Measurements from ENCODE around the gene CIDEC. TPM values are rescaled to one million over a fixed set of nuclear protein-coding genes. Genes with fewer than 3 reads are reported as not detected.

Gene CIDEC
- total RNA-seq, 4 donors from 2014 or later: 1.00 to 50.5 (median 48.0) TPM

GRCh38 chr3:9846931-9847488 is 33.0 kb downstream of the CIDEC start:
- H3K4me3 ChIP-seq: no peak overlapping the region
- TF ChIP-seq EP300 (IDR thresholded peaks at IDR 0.05; ENCODE audit: low read depth) (no peak), CTCF (IDR thresholded peaks at IDR 0.05) (no peak), POLR2A (IDR thresholded peaks at IDR 0.05) (no peak), POLR2AphosphoS5 (IDR thresholded peaks at IDR 0.05) (no peak)
- intact Hi-C loops (cut with DNase I; ENCODE audit: low total_unique reads): loop anchor here (10.0 kb wide), 1 partner anchor 68 kb away; the partner anchor contains the start of gene IL17RC

GRCh38 chr3:9846231-9846630 is 33.8 kb downstream of the CIDEC start:
- Histone ChIP-seq H3K9me3 (no peaks in the 10 kb centered on the region), H3K4me3 (no peak overlapping the region), H3K27me3 (no peaks in the 10 kb centered on the region), H3K27ac (no peak overlapping the region), H3K4me1 (peaks cover 0 to 18% (median 11%) of the 10 kb centered on the region in 4 donors), H3K36me3 (peaks cover 0 to 8% (median 0%) of the 10 kb centered on the region in 4 donors)
- no peak for DNase-seq
- intact Hi-C loops (cut with DNase I; ENCODE audit: low total_unique reads): loop anchor here (10.0 kb wide), 1 partner anchor 69 kb away; the partner anchor contains the start of gene IL17RC
- WGBS, 2 donors (ENCODE audit: low coverage in 1 of 2): 79% methylated on average over 5 of the region's 6 CpGs; no CpG with 5 or more reads in 1 of the 2 donors
- in situ Hi-C loops (cut with MboI; ENCODE audit: low pct_ligation_motif_present in 1 of 4, low pct_unique_long_range_greater_than_20kb in 1 of 4, low sequenced_read_pairs in 3 of 4): no loop called here
- no peak for TF ChIP-seq EP300 (IDR thresholded peaks at IDR 0.05; ENCODE audit: low read depth)
- TF ChIP-seq CTCF (IDR thresholded peaks at IDR 0.05): no peak
- TF ChIP-seq POLR2A (IDR thresholded peaks at IDR 0.05): no peak

More at GRCh38 chr3:9846931-9847488, 33.0 kb downstream of the CIDEC start:
- peaks cover 0 to under 1% (median 0%) of the 10 kb centered on the region in 4 donors for H3K36me3 ChIP-seq
- no peak overlapping the region for H3K27ac ChIP-seq
- H3K4me1 ChIP-seq: peaks cover 0 to 22% (median 11%) of the 10 kb centered on the region in 4 donors
- in situ Hi-C loops (cut with MboI; ENCODE audit: low pct_ligation_motif_present in 1 of 4, low pct_unique_long_range_greater_than_20kb in 1 of 4, low sequenced_read_pairs in 3 of 4): no loop called here
- WGBS, 2 donors (ENCODE audit: low coverage in 1 of 2): 96% methylated on average over 4 of the region's 6 CpGs; no CpG with 5 or more reads in 1 of the 2 donors
- no peak for DNase-seq
- no peaks in the 10 kb centered on the region for H3K27me3 ChIP-seq
- no peaks in the 10 kb centered on the region for H3K9me3 ChIP-seq

- peak; percentile 99 for DNase-seq
- intact Hi-C loops (cut with DNase I; ENCODE audit: low total_unique reads): loop anchor here (10.0 kb wide), 1 partner anchor 71 kb away; the partner anchor contains the start of gene IL17RC
- H3K27me3 ChIP-seq: no peaks in the 10 kb centered on the region
- peaks cover 0 to 18% (median 2%) of the 10 kb centered on the region in 4 donors for H3K36me3 ChIP-seq
- peaks cover 0 to 15% (median 11%) of the 10 kb centered on the region in 4 donors for H3K4me1 ChIP-seq
- in situ Hi-C loops (cut with MboI; ENCODE audit: low pct_ligation_motif_present in 1 of 4, low pct_unique_long_range_greater_than_20kb in 1 of 4, low sequenced_read_pairs in 3 of 4): no loop called here
- H3K4me3 ChIP-seq: peak within 1 kb of the TSS; percentile 43 to 72 (median 58)
- no peaks in the 10 kb centered on the region for H3K9me3 ChIP-seq
- 0% methylated on average over 2 to 25 of the region's 42 CpGs for WGBS, 2 donors (ENCODE audit: low coverage in 1 of 2)
- peak within 1 kb of the TSS; percentile 81 to 87 (median 84) for H3K27ac ChIP-seq
- TF ChIP-seq POLR2AphosphoS5 (IDR thresholded peaks at IDR 0.05): peak; percentile 61 to 90 (median 75)
- TF ChIP-seq POLR2A (IDR thresholded peaks at IDR 0.05): no peak
Observed at GRCh38 chr3:9843715-9844438, 36.2 kb downstream of the CIDEC start, which contains the start of gene RPUSD3. Gene RPUSD3, minus strand, starts transcription at chr3:9844008. Its CDS starts 18 bp downstream, at chr3:9843990.

- WGBS, 2 donors (ENCODE audit: low coverage in 1 of 2): 66 to 84% methylated on average over 4 to 8 of the region's 8 CpGs
- no peak for DNase-seq
- Histone ChIP-seq H3K27ac (no peak overlapping the region), H3K4me1 (peaks cover 0 to 15% (median 10%) of the 10 kb centered on the region in 4 donors), H3K36me3 (peaks cover 0 to 18% (median 2%) of the 10 kb centered on the region in 4 donors), H3K4me3 (no peak overlapping the region), H3K27me3 (no peaks in the 10 kb centered on the region), H3K9me3 (no peaks in the 10 kb centered on the region)
- no peak for TF ChIP-seq POLR2AphosphoS5 (IDR thresholded peaks at IDR 0.05)
- TF ChIP-seq EP300 (IDR thresholded peaks at IDR 0.05; ENCODE audit: low read depth): no peak
- in situ Hi-C loops (cut with MboI; ENCODE audit: low pct_ligation_motif_present in 1 of 4, low pct_unique_long_range_greater_than_20kb in 1 of 4, low sequenced_read_pairs in 3 of 4) (no loop called here), intact Hi-C loops (cut with DNase I; ENCODE audit: low total_unique reads) (loop anchor here (10.0 kb wide), 1 partner anchor 74 kb away; the partner anchor contains the start of gene IL17RC)
Observed at GRCh38 chr3:9841015-9841414, 39.0 kb downstream of the CIDEC start.

GRCh38 chr3:9838856-9839255 is 41.2 kb downstream of the CIDEC start:
- no peaks in the 10 kb centered on the region for H3K27me3 ChIP-seq
- H3K27ac ChIP-seq: no peak overlapping the region
- WGBS, 2 donors (ENCODE audit: low coverage in 1 of 2): 82% methylated on average over 4 of the region's 4 CpGs; no CpG with 5 or more reads in 1 of the 2 donors
- intact Hi-C loops (cut with DNase I; ENCODE audit: low total_unique reads) (no loop called here), in situ Hi-C loops (cut with MboI; ENCODE audit: low pct_ligation_motif_present in 1 of 4, low pct_unique_long_range_greater_than_20kb in 1 of 4, low sequenced_read_pairs in 3 of 4) (no loop called here)
- H3K9me3 ChIP-seq: no peaks in the 10 kb centered on the region
- H3K4me1 ChIP-seq: peaks cover 0 to 11% (median 7%) of the 10 kb centered on the region in 4 donors
- peaks cover 0 to 18% (median 2%) of the 10 kb centered on the region in 4 donors for H3K36me3 ChIP-seq
- DNase-seq: no peak
- H3K4me3 ChIP-seq: no peak overlapping the region
- TF ChIP-seq POLR2AphosphoS5 (IDR thresholded peaks at IDR 0.05): no peak
- TF ChIP-seq POLR2A (IDR thresholded peaks at IDR 0.05): no peak
- no peak for TF ChIP-seq CTCF (IDR thresholded peaks at IDR 0.05)
- TF ChIP-seq EP300 (IDR thresholded peaks at IDR 0.05; ENCODE audit: low read depth): no peak
